Measurements from ENCODE around the gene GORAB. TPM values are rescaled to one million over a fixed set of nuclear protein-coding genes. Genes with fewer than 3 reads are reported as not detected.

GORAB gene
- total RNA-seq, 1 donor from 2014 or later, result 10.3 TPM

DNA sequence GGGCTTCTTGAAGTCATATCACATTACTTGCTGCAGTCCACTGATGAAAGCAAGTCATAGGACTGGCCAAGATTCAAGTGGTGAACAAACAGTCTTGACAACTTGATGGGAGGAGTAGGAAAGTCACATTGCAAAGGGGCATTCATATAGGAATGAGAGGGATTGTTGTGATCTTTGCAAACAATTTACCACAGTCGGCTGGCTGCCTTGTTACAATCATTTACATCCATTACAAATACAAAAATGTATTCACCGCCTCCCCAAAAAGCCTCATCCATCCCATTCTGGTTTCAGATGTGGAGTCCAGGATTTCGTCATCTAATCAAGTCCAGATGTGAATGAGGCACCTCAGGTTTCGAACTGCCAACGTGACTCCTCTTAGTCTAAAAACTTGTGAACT, 26.8 kb downstream of the GORAB start:
- H3K9me3 Mint-ChIP-seq (ENCODE audit: unreplicated experiment), result peaks cover 9% of the 10 kb centered on the region
- H3K36me3 Mint-ChIP-seq (ENCODE audit: low read depth, unreplicated experiment), result peaks cover 5% of the 10 kb centered on the region
- peaks cover 3% of the 10 kb centered on the region for H3K27me3 Mint-ChIP-seq (ENCODE audit: unreplicated experiment)
- DNase-seq (ENCODE audit: low spot score), result no peak
- H3K27ac Mint-ChIP-seq (ENCODE audit: unreplicated experiment), result no peak overlapping the region
- TF ChIP-seq, protein P1, sequence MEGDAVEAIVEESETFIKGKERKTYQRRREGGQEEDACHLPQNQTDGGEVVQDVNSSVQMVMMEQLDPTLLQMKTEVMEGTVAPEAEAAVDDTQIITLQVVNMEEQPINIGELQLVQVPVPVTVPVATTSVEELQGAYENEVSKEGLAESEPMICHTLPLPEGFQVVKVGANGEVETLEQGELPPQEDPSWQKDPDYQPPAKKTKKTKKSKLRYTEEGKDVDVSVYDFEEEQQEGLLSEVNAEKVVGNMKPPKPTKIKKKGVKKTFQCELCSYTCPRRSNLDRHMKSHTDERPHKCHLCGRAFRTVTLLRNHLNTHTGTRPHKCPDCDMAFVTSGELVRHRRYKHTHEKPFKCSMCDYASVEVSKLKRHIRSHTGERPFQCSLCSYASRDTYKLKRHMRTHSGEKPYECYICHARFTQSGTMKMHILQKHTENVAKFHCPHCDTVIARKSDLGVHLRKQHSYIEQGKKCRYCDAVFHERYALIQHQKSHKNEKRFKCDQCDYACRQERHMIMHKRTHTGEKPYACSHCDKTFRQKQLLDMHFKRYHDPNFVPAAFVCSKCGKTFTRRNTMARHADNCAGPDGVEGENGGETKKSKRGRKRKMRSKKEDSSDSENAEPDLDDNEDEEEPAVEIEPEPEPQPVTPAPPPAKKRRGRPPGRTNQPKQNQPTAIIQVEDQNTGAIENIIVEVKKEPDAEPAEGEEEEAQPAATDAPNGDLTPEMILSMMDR (IDR thresholded peaks at IDR 0.05; ENCODE audit: unreplicated experiment), result no peak
- H3K4me3 Mint-ChIP-seq (ENCODE audit: unreplicated experiment), result no peak overlapping the region
- peaks cover 20% of the 10 kb centered on the region for H3K4me1 Mint-ChIP-seq (ENCODE audit: unreplicated experiment)

DNA sequence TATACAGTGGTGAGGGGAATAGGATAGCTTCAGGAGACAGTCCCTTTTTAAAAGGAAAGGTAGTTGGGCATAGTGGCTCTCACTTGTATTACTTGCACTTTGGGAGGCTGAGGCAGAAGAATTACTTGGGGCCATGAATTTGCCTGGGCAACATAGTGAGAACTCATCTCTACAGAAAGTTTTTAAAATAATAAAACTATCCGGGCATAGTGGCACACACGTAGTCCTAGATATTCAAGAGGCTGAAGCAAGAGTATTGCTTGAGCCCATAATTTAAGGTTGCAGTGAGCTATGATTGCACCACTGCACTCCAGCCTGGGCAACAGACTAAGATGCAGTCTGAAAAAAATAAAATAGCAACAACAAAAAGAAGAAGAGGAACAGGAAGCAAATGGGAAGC, 27.2 kb downstream of the GORAB start:
- Mint-ChIP-seq H3K27ac (ENCODE audit: unreplicated experiment) (no peak overlapping the region), H3K27me3 (ENCODE audit: unreplicated experiment) (peaks cover 3% of the 10 kb centered on the region), H3K36me3 (ENCODE audit: low read depth, unreplicated experiment) (peaks cover 5% of the 10 kb centered on the region), H3K4me3 (ENCODE audit: unreplicated experiment) (no peak overlapping the region), H3K4me1 (ENCODE audit: unreplicated experiment) (peaks cover 22% of the 10 kb centered on the region), H3K9me3 (ENCODE audit: unreplicated experiment) (peaks cover 9% of the 10 kb centered on the region)
- no peak for DNase-seq (ENCODE audit: low spot score)
- TF ChIP-seq, protein P1 (IDR thresholded peaks at IDR 0.05; ENCODE audit: unreplicated experiment), result no peak

DNA sequence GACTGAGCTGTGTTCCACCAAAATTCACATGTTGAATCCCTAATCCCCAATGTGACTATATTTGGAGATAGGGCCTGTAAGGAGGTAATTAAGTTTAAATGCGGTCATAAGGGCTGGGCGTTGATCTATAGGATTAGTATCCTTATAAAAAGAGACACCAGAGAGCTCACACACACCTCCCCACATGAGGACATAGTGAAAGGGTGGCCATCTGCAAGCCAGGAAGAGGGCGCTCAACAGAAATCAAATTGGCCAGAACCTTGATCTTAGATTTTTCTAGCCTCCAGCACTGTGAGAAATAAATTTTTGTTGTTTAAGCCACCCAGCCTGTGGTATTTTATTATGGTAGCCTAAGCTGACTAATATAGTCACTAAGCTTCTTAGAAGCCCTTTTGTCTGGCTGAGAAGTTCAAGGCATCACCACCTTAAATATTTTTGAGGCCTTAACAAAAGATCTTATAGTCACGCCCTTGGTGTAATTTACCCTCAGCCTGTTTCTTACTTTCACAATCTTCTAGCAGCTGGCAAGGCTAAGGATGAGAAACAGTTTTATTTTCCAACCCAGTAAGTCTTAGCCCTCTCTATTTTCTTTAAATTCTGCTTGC, 28.8 kb downstream of the GORAB start:
- H3K27ac Mint-ChIP-seq (ENCODE audit: unreplicated experiment), result no peak overlapping the region
- H3K9me3 Mint-ChIP-seq (ENCODE audit: unreplicated experiment), result peaks cover 9% of the 10 kb centered on the region
- no peak for DNase-seq (ENCODE audit: low spot score)
- no peak overlapping the region for H3K4me3 Mint-ChIP-seq (ENCODE audit: unreplicated experiment)
- TF ChIP-seq, protein P1 (IDR thresholded peaks at IDR 0.05; ENCODE audit: unreplicated experiment), result no peak
- H3K4me1 Mint-ChIP-seq (ENCODE audit: unreplicated experiment), result peaks cover 28% of the 10 kb centered on the region
- no peaks in the 10 kb centered on the region for H3K36me3 Mint-ChIP-seq (ENCODE audit: low read depth, unreplicated experiment)
- H3K27me3 Mint-ChIP-seq (ENCODE audit: unreplicated experiment), result peaks cover 2% of the 10 kb centered on the region

DNA sequence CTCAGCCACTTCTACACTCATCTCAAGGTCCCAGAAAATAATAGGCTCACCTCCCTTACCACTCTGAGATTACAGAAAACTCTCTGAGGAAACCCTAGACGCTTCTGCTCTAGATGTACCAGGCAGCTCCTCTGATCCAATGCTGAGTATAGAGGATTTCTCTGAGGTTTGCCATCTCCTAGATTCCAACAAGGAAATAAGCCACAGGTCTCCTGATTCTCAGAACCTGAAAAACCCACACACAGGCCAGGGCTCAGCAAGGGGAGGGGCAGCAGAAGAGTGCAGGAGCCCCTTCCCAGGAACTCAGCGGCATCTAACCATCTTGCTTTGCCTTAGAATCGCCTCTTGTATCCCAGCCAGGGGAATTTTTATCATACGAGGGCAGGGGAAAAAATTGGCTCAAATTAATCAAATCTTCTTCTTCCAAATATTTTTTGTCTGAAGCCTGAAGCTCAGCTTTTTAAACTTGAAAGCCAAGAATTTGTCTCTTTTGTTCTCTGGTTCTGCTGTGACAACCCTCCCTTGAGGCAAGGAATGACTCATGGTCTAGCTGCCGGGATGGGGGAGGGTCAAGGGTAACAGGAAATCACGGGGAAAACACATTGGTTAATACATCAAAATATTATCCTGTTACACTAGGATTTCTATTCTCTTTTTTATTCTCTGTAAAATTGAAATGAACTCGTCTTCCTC, 30.8 kb downstream of the GORAB start:
- Mint-ChIP-seq H3K4me1 (ENCODE audit: unreplicated experiment) (peaks cover 28% of the 10 kb centered on the region), H3K9me3 (ENCODE audit: unreplicated experiment) (peaks cover 9% of the 10 kb centered on the region), H3K4me3 (ENCODE audit: unreplicated experiment) (no peak overlapping the region), H3K36me3 (ENCODE audit: low read depth, unreplicated experiment) (no peaks in the 10 kb centered on the region), H3K27me3 (ENCODE audit: unreplicated experiment) (no peaks in the 10 kb centered on the region), H3K27ac (ENCODE audit: unreplicated experiment) (no peak overlapping the region)
- DNase-seq (ENCODE audit: low spot score), result no peak
- TF ChIP-seq, protein P1 (IDR thresholded peaks at IDR 0.05; ENCODE audit: unreplicated experiment), result no peak

DNA sequence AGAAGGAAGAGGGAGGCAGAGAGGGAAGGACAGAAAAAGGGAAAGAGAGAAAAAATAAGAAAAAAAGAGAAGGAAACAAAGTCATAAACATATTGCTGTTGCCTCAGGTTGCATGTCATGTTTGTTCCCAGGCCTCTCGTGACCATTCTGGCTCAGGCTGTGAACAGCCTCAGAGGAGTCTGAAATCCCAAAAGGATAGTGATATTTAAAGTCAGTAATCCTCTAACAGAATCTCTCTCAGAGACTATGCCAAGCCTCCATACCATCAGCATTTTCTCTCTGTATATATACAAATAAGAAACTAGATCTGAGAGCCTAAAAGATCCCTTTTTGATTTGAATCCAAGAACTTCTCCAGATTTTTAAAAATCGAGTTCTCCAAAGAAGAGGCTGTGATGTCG, 35.2 kb downstream of the GORAB start:
- H3K4me3 Mint-ChIP-seq (ENCODE audit: unreplicated experiment), result no peak overlapping the region
- TF ChIP-seq, protein P1 (IDR thresholded peaks at IDR 0.05; ENCODE audit: unreplicated experiment), result no peak
- H3K27me3 Mint-ChIP-seq (ENCODE audit: unreplicated experiment), result peaks cover 2% of the 10 kb centered on the region
- no peak overlapping the region for H3K27ac Mint-ChIP-seq (ENCODE audit: unreplicated experiment)
- H3K36me3 Mint-ChIP-seq (ENCODE audit: low read depth, unreplicated experiment), result no peaks in the 10 kb centered on the region
- H3K9me3 Mint-ChIP-seq (ENCODE audit: unreplicated experiment), result no peaks in the 10 kb centered on the region
- DNase-seq (ENCODE audit: low spot score), result no peak
- peaks cover 21% of the 10 kb centered on the region for H3K4me1 Mint-ChIP-seq (ENCODE audit: unreplicated experiment)
